ENCODE results near the gene ZNF275. TPM values are rescaled to one million over a fixed set of nuclear protein-coding genes. Genes with fewer than 3 reads are reported as not detected.

ZNF275 gene
- total RNA-seq, 1 experiment from 2014 or later = 9.8 TPM

DNA sequence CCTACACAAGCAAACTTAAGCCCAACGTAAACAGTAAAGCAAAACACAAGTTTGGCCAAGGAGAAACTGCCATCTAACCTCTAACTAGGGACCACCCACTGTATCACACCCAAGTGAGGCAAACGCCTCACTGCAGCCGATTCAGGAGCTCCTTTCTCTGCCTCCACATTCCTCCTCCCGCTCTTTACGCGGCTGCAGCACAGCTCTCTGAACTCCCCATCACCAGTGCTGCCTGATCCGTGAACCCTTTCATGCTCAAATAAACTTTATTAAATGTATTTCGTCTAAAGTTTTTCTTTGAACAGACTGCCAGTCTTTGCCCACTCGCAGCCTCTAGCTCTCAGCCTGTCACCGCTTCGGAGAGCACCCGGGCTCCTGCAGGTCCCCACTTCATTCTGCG lies 60.7 kb downstream of the ZNF275 start (continued):
- TF ChIP-seq, protein P1, sequence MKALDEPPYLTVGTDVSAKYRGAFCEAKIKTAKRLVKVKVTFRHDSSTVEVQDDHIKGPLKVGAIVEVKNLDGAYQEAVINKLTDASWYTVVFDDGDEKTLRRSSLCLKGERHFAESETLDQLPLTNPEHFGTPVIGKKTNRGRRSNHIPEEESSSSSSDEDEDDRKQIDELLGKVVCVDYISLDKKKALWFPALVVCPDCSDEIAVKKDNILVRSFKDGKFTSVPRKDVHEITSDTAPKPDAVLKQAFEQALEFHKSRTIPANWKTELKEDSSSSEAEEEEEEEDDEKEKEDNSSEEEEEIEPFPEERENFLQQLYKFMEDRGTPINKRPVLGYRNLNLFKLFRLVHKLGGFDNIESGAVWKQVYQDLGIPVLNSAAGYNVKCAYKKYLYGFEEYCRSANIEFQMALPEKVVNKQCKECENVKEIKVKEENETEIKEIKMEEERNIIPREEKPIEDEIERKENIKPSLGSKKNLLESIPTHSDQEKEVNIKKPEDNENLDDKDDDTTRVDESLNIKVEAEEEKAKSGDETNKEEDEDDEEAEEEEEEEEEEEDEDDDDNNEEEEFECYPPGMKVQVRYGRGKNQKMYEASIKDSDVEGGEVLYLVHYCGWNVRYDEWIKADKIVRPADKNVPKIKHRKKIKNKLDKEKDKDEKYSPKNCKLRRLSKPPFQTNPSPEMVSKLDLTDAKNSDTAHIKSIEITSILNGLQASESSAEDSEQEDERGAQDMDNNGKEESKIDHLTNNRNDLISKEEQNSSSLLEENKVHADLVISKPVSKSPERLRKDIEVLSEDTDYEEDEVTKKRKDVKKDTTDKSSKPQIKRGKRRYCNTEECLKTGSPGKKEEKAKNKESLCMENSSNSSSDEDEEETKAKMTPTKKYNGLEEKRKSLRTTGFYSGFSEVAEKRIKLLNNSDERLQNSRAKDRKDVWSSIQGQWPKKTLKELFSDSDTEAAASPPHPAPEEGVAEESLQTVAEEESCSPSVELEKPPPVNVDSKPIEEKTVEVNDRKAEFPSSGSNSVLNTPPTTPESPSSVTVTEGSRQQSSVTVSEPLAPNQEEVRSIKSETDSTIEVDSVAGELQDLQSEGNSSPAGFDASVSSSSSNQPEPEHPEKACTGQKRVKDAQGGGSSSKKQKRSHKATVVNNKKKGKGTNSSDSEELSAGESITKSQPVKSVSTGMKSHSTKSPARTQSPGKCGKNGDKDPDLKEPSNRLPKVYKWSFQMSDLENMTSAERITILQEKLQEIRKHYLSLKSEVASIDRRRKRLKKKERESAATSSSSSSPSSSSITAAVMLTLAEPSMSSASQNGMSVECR (CRISPR knock-in tag; IDR thresholded peaks at IDR 0.05; ENCODE audit: borderline replicate concordance) = no peak
- TF ChIP-seq, protein P2, sequence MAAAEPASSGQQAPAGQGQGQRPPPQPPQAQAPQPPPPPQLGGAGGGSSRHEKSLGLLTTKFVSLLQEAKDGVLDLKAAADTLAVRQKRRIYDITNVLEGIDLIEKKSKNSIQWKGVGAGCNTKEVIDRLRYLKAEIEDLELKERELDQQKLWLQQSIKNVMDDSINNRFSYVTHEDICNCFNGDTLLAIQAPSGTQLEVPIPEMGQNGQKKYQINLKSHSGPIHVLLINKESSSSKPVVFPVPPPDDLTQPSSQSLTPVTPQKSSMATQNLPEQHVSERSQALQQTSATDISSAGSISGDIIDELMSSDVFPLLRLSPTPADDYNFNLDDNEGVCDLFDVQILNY (CRISPR knock-in tag; IDR thresholded peaks at IDR 0.05) = no peak
- TF ChIP-seq NFYB (CRISPR knock-in tag; conservative IDR thresholded peaks at IDR 0.05; ENCODE audit: low read depth) (no peak), EMX1 (CRISPR knock-in tag; IDR thresholded peaks at IDR 0.05) (no peak), OVOL2 (CRISPR knock-in tag; IDR thresholded peaks at IDR 0.05; ENCODE audit: borderline replicate concordance) (no peak), ETV6 (CRISPR knock-in tag; IDR thresholded peaks at IDR 0.05) (no peak), TCF7 (CRISPR knock-in tag; IDR thresholded peaks at IDR 0.05; ENCODE audit: low read depth) (no peak), ZNF396 (CRISPR knock-in tag; IDR thresholded peaks at IDR 0.05; ENCODE audit: borderline replicate concordance) (no peak)
- TF ChIP-seq, protein P3, sequence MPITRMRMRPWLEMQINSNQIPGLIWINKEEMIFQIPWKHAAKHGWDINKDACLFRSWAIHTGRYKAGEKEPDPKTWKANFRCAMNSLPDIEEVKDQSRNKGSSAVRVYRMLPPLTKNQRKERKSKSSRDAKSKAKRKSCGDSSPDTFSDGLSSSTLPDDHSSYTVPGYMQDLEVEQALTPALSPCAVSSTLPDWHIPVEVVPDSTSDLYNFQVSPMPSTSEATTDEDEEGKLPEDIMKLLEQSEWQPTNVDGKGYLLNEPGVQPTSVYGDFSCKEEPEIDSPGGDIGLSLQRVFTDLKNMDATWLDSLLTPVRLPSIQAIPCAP (CRISPR knock-in tag; IDR thresholded peaks at IDR 0.05) = no peak

DNA sequence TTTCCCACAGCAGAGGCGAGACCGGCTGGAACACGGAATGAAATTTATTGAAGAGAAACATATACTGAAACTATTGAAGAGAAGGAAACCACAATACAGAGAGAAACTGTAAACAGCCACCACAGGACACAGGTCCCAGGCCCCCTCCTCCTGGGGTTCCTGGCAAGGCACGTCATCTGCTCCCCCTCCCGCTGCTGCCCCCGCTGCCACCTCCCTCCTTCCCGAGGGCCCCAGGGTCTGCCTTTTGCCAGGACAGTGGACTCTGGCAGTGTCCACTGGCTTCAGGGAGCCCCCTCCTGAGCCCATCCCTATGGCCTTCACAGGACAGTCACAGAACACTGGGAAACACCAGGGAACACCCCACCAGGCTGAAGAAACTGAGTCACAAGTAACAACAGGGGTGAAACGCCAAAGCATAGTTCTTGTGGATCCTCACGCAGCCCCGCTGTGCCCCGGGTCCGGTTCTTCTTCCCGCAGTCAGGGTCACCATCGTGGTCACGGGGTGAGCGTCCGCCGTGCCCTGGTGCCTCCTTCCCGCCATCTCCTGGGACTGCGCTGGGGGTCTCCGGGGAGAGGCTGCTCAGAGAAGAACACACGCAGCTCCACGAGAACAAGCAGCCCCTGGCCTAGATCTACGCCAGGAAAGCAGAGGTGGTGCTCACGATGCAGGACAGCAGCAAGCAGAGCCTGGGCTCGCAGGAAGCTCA lies 61.8 kb downstream of the ZNF275 start:
- Mint-ChIP-seq H3K36me3 (no peaks in the 10 kb centered on the region), H3K9me3 (no peaks in the 10 kb centered on the region), H3K27me3 (ENCODE audit: low read depth) (no peaks in the 10 kb centered on the region), H3K4me1 (no peaks in the 10 kb centered on the region), H3K27ac (no peak overlapping the region), H3K4me3 (no peak overlapping the region)
- ChIA-PET CTCF (no interaction called here), POLR2A (no interaction called here)
- DNase-seq (ENCODE audit: low spot score) (no peak), ATAC-seq (no peak)
- TF ChIP-seq, protein P4, sequence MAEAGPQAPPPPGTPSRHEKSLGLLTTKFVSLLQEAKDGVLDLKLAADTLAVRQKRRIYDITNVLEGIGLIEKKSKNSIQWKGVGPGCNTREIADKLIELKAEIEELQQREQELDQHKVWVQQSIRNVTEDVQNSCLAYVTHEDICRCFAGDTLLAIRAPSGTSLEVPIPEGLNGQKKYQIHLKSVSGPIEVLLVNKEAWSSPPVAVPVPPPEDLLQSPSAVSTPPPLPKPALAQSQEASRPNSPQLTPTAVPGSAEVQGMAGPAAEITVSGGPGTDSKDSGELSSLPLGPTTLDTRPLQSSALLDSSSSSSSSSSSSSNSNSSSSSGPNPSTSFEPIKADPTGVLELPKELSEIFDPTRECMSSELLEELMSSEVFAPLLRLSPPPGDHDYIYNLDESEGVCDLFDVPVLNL (CRISPR knock-in tag; IDR thresholded peaks at IDR 0.05; ENCODE audit: borderline replicate concordance, low read depth) = no peak
- TF ChIP-seq, protein P5, sequence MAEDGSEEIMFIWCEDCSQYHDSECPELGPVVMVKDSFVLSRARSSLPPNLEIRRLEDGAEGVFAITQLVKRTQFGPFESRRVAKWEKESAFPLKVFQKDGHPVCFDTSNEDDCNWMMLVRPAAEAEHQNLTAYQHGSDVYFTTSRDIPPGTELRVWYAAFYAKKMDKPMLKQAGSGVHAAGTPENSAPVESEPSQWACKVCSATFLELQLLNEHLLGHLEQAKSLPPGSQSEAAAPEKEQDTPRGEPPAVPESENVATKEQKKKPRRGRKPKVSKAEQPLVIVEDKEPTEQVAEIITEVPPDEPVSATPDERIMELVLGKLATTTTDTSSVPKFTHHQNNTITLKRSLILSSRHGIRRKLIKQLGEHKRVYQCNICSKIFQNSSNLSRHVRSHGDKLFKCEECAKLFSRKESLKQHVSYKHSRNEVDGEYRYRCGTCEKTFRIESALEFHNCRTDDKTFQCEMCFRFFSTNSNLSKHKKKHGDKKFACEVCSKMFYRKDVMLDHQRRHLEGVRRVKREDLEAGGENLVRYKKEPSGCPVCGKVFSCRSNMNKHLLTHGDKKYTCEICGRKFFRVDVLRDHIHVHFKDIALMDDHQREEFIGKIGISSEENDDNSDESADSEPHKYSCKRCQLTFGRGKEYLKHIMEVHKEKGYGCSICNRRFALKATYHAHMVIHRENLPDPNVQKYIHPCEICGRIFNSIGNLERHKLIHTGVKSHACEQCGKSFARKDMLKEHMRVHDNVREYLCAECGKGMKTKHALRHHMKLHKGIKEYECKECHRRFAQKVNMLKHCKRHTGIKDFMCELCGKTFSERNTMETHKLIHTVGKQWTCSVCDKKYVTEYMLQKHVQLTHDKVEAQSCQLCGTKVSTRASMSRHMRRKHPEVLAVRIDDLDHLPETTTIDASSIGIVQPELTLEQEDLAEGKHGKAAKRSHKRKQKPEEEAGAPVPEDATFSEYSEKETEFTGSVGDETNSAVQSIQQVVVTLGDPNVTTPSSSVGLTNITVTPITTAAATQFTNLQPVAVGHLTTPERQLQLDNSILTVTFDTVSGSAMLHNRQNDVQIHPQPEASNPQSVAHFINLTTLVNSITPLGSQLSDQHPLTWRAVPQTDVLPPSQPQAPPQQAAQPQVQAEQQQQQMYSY (CRISPR knock-in tag; IDR thresholded peaks at IDR 0.05) = no peak
- TF ChIP-seq ETV6 (CRISPR knock-in tag; IDR thresholded peaks at IDR 0.05) = no peak
- TF ChIP-seq, protein P6, sequence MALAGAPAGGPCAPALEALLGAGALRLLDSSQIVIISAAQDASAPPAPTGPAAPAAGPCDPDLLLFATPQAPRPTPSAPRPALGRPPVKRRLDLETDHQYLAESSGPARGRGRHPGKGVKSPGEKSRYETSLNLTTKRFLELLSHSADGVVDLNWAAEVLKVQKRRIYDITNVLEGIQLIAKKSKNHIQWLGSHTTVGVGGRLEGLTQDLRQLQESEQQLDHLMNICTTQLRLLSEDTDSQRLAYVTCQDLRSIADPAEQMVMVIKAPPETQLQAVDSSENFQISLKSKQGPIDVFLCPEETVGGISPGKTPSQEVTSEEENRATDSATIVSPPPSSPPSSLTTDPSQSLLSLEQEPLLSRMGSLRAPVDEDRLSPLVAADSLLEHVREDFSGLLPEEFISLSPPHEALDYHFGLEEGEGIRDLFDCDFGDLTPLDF (CRISPR knock-in tag; IDR thresholded peaks at IDR 0.05) = no peak
- TF ChIP-seq, protein P7, sequence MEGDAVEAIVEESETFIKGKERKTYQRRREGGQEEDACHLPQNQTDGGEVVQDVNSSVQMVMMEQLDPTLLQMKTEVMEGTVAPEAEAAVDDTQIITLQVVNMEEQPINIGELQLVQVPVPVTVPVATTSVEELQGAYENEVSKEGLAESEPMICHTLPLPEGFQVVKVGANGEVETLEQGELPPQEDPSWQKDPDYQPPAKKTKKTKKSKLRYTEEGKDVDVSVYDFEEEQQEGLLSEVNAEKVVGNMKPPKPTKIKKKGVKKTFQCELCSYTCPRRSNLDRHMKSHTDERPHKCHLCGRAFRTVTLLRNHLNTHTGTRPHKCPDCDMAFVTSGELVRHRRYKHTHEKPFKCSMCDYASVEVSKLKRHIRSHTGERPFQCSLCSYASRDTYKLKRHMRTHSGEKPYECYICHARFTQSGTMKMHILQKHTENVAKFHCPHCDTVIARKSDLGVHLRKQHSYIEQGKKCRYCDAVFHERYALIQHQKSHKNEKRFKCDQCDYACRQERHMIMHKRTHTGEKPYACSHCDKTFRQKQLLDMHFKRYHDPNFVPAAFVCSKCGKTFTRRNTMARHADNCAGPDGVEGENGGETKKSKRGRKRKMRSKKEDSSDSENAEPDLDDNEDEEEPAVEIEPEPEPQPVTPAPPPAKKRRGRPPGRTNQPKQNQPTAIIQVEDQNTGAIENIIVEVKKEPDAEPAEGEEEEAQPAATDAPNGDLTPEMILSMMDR (IDR thresholded peaks at IDR 0.05) = no peak
- TF ChIP-seq, protein P8, sequence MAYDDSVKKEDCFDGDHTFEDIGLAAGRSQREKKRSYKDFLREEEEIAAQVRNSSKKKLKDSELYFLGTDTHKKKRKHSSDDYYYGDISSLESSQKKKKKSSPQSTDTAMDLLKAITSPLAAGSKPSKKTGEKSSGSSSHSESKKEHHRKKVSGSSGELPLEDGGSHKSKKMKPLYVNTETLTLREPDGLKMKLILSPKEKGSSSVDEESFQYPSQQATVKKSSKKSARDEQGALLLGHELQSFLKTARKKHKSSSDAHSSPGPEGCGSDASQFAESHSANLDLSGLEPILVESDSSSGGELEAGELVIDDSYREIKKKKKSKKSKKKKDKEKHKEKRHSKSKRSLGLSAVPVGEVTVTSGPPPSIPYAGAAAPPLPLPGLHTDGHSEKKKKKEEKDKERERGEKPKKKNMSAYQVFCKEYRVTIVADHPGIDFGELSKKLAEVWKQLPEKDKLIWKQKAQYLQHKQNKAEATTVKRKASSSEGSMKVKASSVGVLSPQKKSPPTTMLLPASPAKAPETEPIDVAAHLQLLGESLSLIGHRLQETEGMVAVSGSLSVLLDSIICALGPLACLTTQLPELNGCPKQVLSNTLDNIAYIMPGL (CRISPR knock-in tag; IDR thresholded peaks at IDR 0.05) = no peak

Data from WTC11 (cell line).